Adrenal gland (tissue), 9 donors: ENCODE data around the gene ARHGAP11B.
"Not testable (repeated sequence)": the region's sequence is repeated elsewhere in the genome, so short reads cannot be mapped to it uniquely, and the experiment has no call there.

Source experiments
- DNase-seq, 7 donors: peaks; one replicate each; pipeline ENCODE4 v3.0.0-alpha.2; 2019 to 2020
- H3K27ac ChIP-seq, 5 donors: fragments of 200-600 bp; sonication (generic) in 4 of 5; 1 replicate in 3 of 5; 2 replicates in 2 of 5; pipeline versions ENCODE4 v1.5.1 to v1.8.0; 2016 to 2020; ENCODE audit warnings: mild to moderate bottlenecking in 1 of 5
- H3K27me3 ChIP-seq: fragments of 200-600 bp; 2 replicates; pipeline ENCODE4 v1.8.0; 2021
- H3K36me3 ChIP-seq, 2 donors: fragments of 200-600 bp; replicated peaks in 1 of 2; 1 replicate in 1 of 2; 2 replicates in 1 of 2; pipeline versions ENCODE4 v1.5.1 to v1.8.0; 2018 to 2022
- H3K4me1 ChIP-seq, 2 donors: fragments of 200-600 bp; replicated peaks in 1 of 2; 1 replicate in 1 of 2; 2 replicates in 1 of 2; pipeline versions ENCODE4 v1.5.1 to v1.8.0; 2018 to 2021
- H3K4me3 ChIP-seq, 4 donors: fragments of 200-600 bp; sonication (generic) in 3 of 4; one replicate each; pipeline ENCODE4 v1.5.1; 2016 to 2018
- H3K9me3 ChIP-seq, 3 donors: fragments of 200-600 bp; sonication (generic) in 1 of 3; replicated peaks in 1 of 3; 1 replicate in 2 of 3; 2 replicates in 1 of 3; pipeline versions ENCODE4 v1.5.1 to v1.8.0; 2016 to 2021
- CTCF ChIP-seq, 6 experiments: fragments of 450-650 bp in 4 of 6; fragments of 200-600 bp in 2 of 6; sonication (generic) in 1 of 6; IDR thresholded peaks; 1 replicate in 5 of 6; 2 replicates in 1 of 6; pipeline versions ENCODE4 v1.5.1 to v1.8.0; 2016 to 2021; ENCODE audit warnings: antibody characterized with exemption in 6 of 6, mild to moderate bottlenecking in 2 of 6, moderate library complexity in 1 of 6
- POLR2A ChIP-seq, 2 donors: fragments of 450-650 bp; IDR thresholded peaks; one replicate each; pipeline ENCODE4 v1.6.1; 2017; ENCODE audit warnings: antibody characterized with exemption in 2 of 2, mild to moderate bottlenecking in 2 of 2, moderate library complexity in 1 of 2
- WGBS, 4 donors: extraction: QIAGEN DNeasy Blood & Tissue Kit in 2 of 4; methylation state at CpG; one replicate each; pipeline versions ENCODE4 v1.1.5 to v1.1.7; 2013 to 2017; 5-methylcytosine and 5-hydroxymethylcytosine counted together
- intact Hi-C, 2 donors: fragments of 100-400 bp; cut with DNase I; formaldehyde crosslinking; loops; one replicate each; pipeline versions ENCODE4 v1.14.1 to v1.15.0; 2022 to 2023
- donor health status: healthy with polysubstance abuse.
- donor health status: Bipolar disorder and iron deficiency.
- donor health status: DM: yes; HTN: yes; CAD: no.
- donor health status: DM: no; HTN: no; CAD: no.
- donor health status: DM: no; HTN: no; CAD: no.

Gene ARHGAP11B

GRCh38 chr15:30670056-30670455 lies 44.1 kb downstream of the ARHGAP11B start:
- Histone ChIP-seq H3K4me3 (no peak overlapping the region), H3K36me3 (no peaks in the 10 kb centered on the region), H3K27me3 (no peaks in the 10 kb centered on the region), H3K9me3 (no peaks in the 10 kb centered on the region), H3K4me1 (no peaks in the 10 kb centered on the region), H3K27ac (no peak overlapping the region)
- no peak for DNase-seq
- TF ChIP-seq POLR2A (IDR thresholded peaks at IDR 0.05) (no peak), CTCF (IDR thresholded peaks at IDR 0.05) (no peak)
- 65 to 86% (median 74%) methylated on average over 2 of the region's 2 CpGs for WGBS, 4 donors
- intact Hi-C loops: no loop called here

GRCh38 chr15:30671309-30671708 lies 45.4 kb downstream of the ARHGAP11B start:
- H3K9me3 ChIP-seq: no peaks in the 10 kb centered on the region
- intact Hi-C loops: no loop called here
- H3K4me3 ChIP-seq: no peak overlapping the region
- TF ChIP-seq CTCF (IDR thresholded peaks at IDR 0.05) (no peak), POLR2A (IDR thresholded peaks at IDR 0.05) (no peak)
- no peaks in the 10 kb centered on the region for H3K4me1 ChIP-seq
- H3K27ac ChIP-seq: no peak overlapping the region
- no peaks in the 10 kb centered on the region for H3K36me3 ChIP-seq
- 92 to 100% (median 98%) methylated on average over 1 of the region's 1 CpG for WGBS, 4 donors
- no peaks in the 10 kb centered on the region for H3K27me3 ChIP-seq
- DNase-seq: no peak

GRCh38 chr15:30675126-30675525 lies 49.2 kb downstream of the ARHGAP11B start:
- Histone ChIP-seq H3K4me1 (no peaks in the 10 kb centered on the region), H3K27me3 (no peaks in the 10 kb centered on the region), H3K4me3 (no peak overlapping the region), H3K9me3 (no peaks in the 10 kb centered on the region), H3K36me3 (no peaks in the 10 kb centered on the region), H3K27ac (no peak overlapping the region)
- intact Hi-C loops: no loop called here
- no peak for DNase-seq
- TF ChIP-seq CTCF (IDR thresholded peaks at IDR 0.05) (no peak), POLR2A (IDR thresholded peaks at IDR 0.05) (no peak)

GRCh38 chr15:30675891-30676290 lies 50.0 kb downstream of the ARHGAP11B start:
- H3K36me3 ChIP-seq, H3K4me3 ChIP-seq, H3K9me3 ChIP-seq, H3K27me3 ChIP-seq, DNase-seq, intact Hi-C loops, H3K4me1 ChIP-seq, H3K27ac ChIP-seq: not testable (repeated sequence)
- WGBS, 4 donors: 85 to 98% (median 91%) methylated on average over 2 to 4 of the region's 4 CpGs

GRCh38 chr15:30680997-30681396 lies 55.1 kb downstream of the ARHGAP11B start:
- H3K4me3 ChIP-seq, intact Hi-C loops, DNase-seq, H3K27me3 ChIP-seq, H3K4me1 ChIP-seq, H3K36me3 ChIP-seq, H3K27ac ChIP-seq, H3K9me3 ChIP-seq: not testable (repeated sequence)
- WGBS, 4 donors: 83 to 96% (median 89%) methylated on average over 2 to 3 of the region's 3 CpGs

GRCh38 chr15:30685709-30686285 lies 59.9 kb downstream of the ARHGAP11B start:
- 63 to 73% (median 68%) methylated on average over 4 to 6 of the region's 6 CpGs for WGBS, 4 donors
- H3K36me3 ChIP-seq, H3K27me3 ChIP-seq, H3K4me3 ChIP-seq, H3K9me3 ChIP-seq, H3K4me1 ChIP-seq, DNase-seq, intact Hi-C loops, H3K27ac ChIP-seq: not testable (repeated sequence)

- H3K27me3 ChIP-seq, H3K9me3 ChIP-seq, H3K27ac ChIP-seq, DNase-seq, intact Hi-C loops, H3K4me1 ChIP-seq, H3K4me3 ChIP-seq, H3K36me3 ChIP-seq: not testable (repeated sequence)
- 65 to 80% (median 78%) methylated on average over 2 of the region's 2 CpGs for WGBS, 4 donors
These were observed 60.7 kb downstream of the ARHGAP11B start for GRCh38 chr15:30686651-30687050.
